Kidney (tissue), 14 donors: ENCODE results near the gene ATP11C. TPM values are rescaled to one million over a fixed set of nuclear protein-coding genes. Genes with fewer than 3 reads are reported as not detected.
"Not testable (repeated sequence)": the region's sequence is repeated elsewhere in the genome, so short reads cannot be mapped to it uniquely, and the experiment has no call there.

Experiments
- DNase-seq, 5 donors: peaks; one replicate each; pipeline ENCODE4 v3.0.0-alpha.2; 2013 to 2020
- FAIRE-seq: peaks from 2 replicates; lab custom pipeline; 2012; peaks lifted over from hg19 to GRCh38; lab: Jason Lieb, UNC
- H3K27ac ChIP-seq, 2 donors: one replicate each; pipeline ENCODE4 v1.7.0; 2013; ENCODE audit warnings: low read depth in 2 of 2, low read length in 2 of 2, inconsistent platforms in 1 of 2
- H3K27me3 ChIP-seq: one replicate; pipeline ENCODE4 v1.7.1; 2013; ENCODE audit warnings: low read length, inconsistent platforms; ENCODE audit not compliant: control insufficient read depth, insufficient read depth
- H3K36me3 ChIP-seq, 3 donors: one replicate each; pipeline versions ENCODE4 v1.7.0 to v1.7.1; 2013; ENCODE audit warnings: low read length in 3 of 3, control low read depth in 1 of 3, inconsistent platforms in 1 of 3; ENCODE audit not compliant: insufficient read depth in 3 of 3, control insufficient read depth in 2 of 3
- H3K4me1 ChIP-seq, 3 donors: one replicate each; pipeline versions ENCODE4 v1.7.0 to v1.7.1; 2013; ENCODE audit warnings: low read length in 3 of 3, inconsistent platforms in 1 of 3, low read depth in 1 of 3; ENCODE audit not compliant: control insufficient read depth in 2 of 3, insufficient read depth in 2 of 3
- H3K4me3 ChIP-seq, 3 donors: one replicate each; pipeline versions ENCODE4 v1.7.0 to v1.8.1; 2013; ENCODE audit warnings: low read length in 3 of 3, control low read depth in 1 of 3, inconsistent platforms in 1 of 3
- H3K9ac ChIP-seq, 3 donors: one replicate each; pipeline versions ENCODE4 v1.7.0 to v1.7.1; 2013; ENCODE audit warnings: low read length in 3 of 3, control low read depth in 1 of 3, inconsistent platforms in 1 of 3
- H3K9me3 ChIP-seq, 3 donors: one replicate each; pipeline versions ENCODE4 v1.7.0 to v1.7.1; 2013; ENCODE audit warnings: low read length in 3 of 3, control low read depth in 1 of 3, inconsistent platforms in 1 of 3; ENCODE audit not compliant: control insufficient read depth in 2 of 3, insufficient read depth in 1 of 3
- intact Hi-C: fragments of 100-400 bp; cut with DNase I; formaldehyde crosslinking; loops from one replicate; pipeline ENCODE4 v1.11.1; 2022
- microRNA-seq: library from miRNA; unstranded; fragments of <30 nt; microRNA quantifications from one replicate; pipeline ENCODE4 v1.2.0, GENCODE V29; 2020
- polyA plus RNA-seq: library from polyadenylated mRNA; stranded (reverse); fragments of 350-450 nt; fragmentation: Illumina TruSeq; extraction: RNeasy Lipid Tissue Mini Kit (QIAGEN cat#74804); gene quantifications from one replicate; pipeline ENCODE4 v1.2.3, GENCODE V29; 2014; ENCODE audit warnings: low read depth, low replicate concordance; ENCODE audit not compliant: insufficient read depth
- total RNA-seq: library from RNA; stranded (reverse); fragmentation: NEBNext Ultra II Directional; extraction: Animal tissue kit (Norgen Biotek cat#: 25700); gene quantifications from one replicate; pipeline ENCODE4 v1.2.1, GENCODE V29; 2021
- TF ChIP-seq, protein P1 (sequence below): IDR thresholded peaks from 3 replicates; pipeline ENCODE4 v1.5.1; 2012; ENCODE audit warnings: mild to moderate bottlenecking, moderate library complexity, borderline replicate concordance; ENCODE audit not compliant: insufficient read depth; ENCODE audit errors: extremely low read depth
- donor health status: control.
- donor health status: control.
- donor health status: control.
- donor health status: control.
- donor health status: control.
- donor health status: DM: yes; HTN: yes; CAD: no.
- donor health status: Normal renal cell carcinoma (clear cell type).

Gene ATP11C
- total and polyA plus RNA-seq, 2 donors from 2014 or later = 10.1 to 23.9 TPM

DNA sequence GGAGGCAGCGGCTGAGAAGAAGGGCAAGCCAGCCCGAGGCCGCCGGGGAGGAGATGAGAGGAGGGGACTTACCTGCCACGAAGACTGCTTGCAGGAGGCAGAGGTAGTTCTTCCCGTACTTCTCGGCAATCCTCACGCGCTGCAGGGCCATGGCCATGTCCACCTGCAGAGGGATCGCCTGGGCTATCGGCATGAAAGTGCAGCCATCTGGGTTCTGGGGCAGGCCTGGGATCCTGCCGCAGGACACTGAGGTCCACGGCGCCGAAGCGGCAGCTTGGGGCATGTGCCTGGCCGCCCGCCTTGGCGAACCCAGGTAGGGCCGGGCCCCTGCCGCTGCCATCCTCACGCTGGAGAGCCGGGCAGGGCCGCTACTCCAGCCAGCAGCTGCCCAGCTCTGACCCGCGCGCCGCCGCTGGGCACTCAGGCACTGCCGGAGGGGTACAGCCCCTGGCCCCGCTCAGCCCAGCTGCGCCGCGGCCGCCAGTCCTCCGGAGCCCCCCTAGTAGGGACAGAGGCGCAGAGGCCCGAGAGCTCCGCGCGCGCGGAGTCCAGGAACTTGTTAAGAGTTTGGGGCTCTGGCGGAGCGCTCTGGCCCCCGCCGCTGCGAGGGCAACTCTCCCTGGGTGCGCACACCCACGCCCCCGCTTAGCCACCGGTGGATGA lies 240.9 kb downstream of the ATP11C start:
- H3K9ac ChIP-seq = no peak overlapping the region
- peaks cover 3% of the 10 kb centered on the region for H3K27me3 ChIP-seq
- H3K4me3 ChIP-seq = peak overlapping the region; percentile 30 to 55 (median 52)
- FAIRE-seq (no peak), DNase-seq (peak in 4 of 5 donors; percentile 10 to 69 (median 22))
- TF ChIP-seq, protein P1, sequence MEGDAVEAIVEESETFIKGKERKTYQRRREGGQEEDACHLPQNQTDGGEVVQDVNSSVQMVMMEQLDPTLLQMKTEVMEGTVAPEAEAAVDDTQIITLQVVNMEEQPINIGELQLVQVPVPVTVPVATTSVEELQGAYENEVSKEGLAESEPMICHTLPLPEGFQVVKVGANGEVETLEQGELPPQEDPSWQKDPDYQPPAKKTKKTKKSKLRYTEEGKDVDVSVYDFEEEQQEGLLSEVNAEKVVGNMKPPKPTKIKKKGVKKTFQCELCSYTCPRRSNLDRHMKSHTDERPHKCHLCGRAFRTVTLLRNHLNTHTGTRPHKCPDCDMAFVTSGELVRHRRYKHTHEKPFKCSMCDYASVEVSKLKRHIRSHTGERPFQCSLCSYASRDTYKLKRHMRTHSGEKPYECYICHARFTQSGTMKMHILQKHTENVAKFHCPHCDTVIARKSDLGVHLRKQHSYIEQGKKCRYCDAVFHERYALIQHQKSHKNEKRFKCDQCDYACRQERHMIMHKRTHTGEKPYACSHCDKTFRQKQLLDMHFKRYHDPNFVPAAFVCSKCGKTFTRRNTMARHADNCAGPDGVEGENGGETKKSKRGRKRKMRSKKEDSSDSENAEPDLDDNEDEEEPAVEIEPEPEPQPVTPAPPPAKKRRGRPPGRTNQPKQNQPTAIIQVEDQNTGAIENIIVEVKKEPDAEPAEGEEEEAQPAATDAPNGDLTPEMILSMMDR = no peak
- H3K27ac ChIP-seq = no peak overlapping the region
- H3K4me1 ChIP-seq = no peaks in the 10 kb centered on the region
- intact Hi-C loops = no loop called here
- no peaks in the 10 kb centered on the region for H3K9me3 ChIP-seq
- H3K36me3 ChIP-seq = no peaks in the 10 kb centered on the region

GRCh38 chrX:139691493-139691842 lies 241.4 kb downstream of the ATP11C start:
- no peak overlapping the region for H3K27ac ChIP-seq
- FAIRE-seq (no peak), DNase-seq (peak in 3 of 5 donors; percentile 7 to 13 (median 11))
- TF ChIP-seq, protein P1 = no peak
- H3K9ac ChIP-seq = no peak overlapping the region
- peak overlapping the region in 1 of 3 donors; percentile 55 for H3K4me3 ChIP-seq
- H3K27me3 ChIP-seq = peaks cover 3% of the 10 kb centered on the region
- H3K36me3 ChIP-seq = no peaks in the 10 kb centered on the region
- intact Hi-C loops = no loop called here
- H3K9me3 ChIP-seq = no peaks in the 10 kb centered on the region
- no peaks in the 10 kb centered on the region for H3K4me1 ChIP-seq

DNA sequence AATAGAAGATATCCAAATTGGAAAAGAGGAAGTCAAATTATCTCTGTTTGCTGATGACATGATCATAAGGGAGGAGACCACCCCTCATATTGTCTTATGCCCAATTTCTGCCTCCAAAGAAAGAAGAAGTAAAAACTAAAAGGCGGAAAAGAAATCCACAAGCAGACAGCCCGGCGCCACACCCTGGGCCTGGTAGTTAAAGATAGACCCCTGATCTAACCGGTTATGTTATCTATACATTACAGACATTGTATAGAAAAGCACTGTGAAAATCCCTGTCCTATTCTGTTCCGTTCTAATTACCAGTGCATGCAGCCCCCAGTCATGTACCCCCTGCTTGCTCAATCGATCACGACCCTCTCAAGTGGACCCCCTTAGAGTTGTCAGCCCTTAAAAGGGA lies 247.7 kb downstream of the ATP11C start:
- H3K27ac ChIP-seq, H3K36me3 ChIP-seq, FAIRE-seq, intact Hi-C loops, H3K4me3 ChIP-seq, DNase-seq, H3K4me1 ChIP-seq, H3K27me3 ChIP-seq, H3K9ac ChIP-seq, H3K9me3 ChIP-seq: not testable (repeated sequence)

DNA sequence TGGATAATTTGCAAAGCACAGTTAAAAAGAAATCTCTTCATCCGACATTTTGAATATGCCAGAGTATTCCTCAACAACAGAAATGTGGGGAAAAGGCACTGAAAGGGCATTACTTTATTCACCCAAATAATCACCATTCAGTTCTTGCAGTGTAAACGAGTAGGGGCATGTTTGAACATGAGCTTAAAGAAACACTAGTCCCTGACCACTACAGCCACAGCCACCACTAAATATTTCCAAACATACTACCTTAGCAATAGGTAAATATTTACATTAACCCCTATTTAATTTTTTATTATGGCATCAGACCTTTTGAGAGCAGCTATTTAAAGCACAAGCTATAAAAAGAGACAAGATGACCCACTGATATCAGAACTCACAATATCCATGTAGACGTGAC lies 252.5 kb downstream of the ATP11C start:
- Histone ChIP-seq H3K27ac (no peak overlapping the region), H3K9me3 (no peaks in the 10 kb centered on the region), H3K4me1 (no peaks in the 10 kb centered on the region), H3K9ac (no peak overlapping the region), H3K36me3 (no peaks in the 10 kb centered on the region), H3K27me3 (no peaks in the 10 kb centered on the region), H3K4me3 (no peak overlapping the region)
- DNase-seq (no peak), FAIRE-seq (no peak)
- TF ChIP-seq, protein P1 = no peak
- intact Hi-C loops = no loop called here

Small RNA genes within 50 kb of the gene (microRNA-seq; reads per million reads assigned to microRNA genes)
- 95.7 reads per million, percentile 50 among the genes with 10 or more reads in this experiment for gene MIR505

Other genes with a start within 250 kb of the ATP11C start
- 0.85 TPM for gene MCF2, start 224.9 kb downstream of the ATP11C start, total RNA-seq
- 2.2 TPM for gene MCF2, start 224.9 kb downstream of the ATP11C start, polyA plus RNA-seq
- not detected for gene CXorf66, start 32.5 kb upstream of the ATP11C start, total RNA-seq
- not detected for gene CXorf66, start 32.5 kb upstream of the ATP11C start, polyA plus RNA-seq